Measurements from ENCODE around the gene EIF4A3.
A peak's percentile ranks its signal among the peaks of the same experiment; 100 is the strongest.

EIF4A3 gene

DNA sequence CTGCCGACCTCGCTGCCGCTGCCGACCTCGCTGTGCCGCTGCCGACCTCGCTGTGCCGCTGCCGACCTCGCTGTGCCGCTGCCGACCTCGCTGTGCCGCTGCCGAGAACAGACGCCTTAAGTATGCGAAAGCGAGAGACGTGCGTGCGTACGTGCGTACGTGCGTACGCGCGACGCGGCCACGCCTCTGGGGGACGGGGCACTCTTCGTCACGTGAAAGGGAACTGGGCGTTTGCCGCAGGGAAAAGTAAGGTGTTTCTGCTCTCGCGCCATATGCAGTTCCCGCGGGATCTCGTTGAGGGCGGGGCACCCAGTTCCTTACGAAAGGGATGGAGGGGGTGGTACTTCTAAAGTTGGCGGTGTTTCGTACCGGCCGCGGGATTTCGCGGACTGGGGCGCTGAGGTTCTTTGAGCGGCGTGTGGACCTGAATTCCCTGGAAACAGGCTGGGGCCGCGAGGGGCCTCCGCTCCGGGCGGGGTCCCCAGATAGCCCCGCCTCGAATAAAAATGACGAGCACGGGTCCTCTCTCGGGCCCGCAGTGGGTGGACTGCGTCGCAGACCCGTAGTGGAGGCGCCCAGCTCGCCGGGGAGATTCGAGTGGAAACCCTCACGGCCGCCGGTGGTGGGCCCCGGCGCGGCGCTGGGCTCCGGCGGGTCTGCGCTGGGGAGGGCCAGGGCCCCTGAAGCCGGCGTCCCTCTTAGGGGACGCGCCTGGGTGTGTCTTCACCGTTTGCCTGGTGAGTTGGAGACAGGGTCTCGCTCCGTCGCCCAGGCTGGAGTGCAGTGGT, at the start of gene EIF4A3:
EIF4A3 (minus strand) TSS at position 94 of the 788 bp plus-strand sequence. CDS start 167 bp downstream, outside the sequence.
- peak; percentile 99 for DNase-seq

DNA sequence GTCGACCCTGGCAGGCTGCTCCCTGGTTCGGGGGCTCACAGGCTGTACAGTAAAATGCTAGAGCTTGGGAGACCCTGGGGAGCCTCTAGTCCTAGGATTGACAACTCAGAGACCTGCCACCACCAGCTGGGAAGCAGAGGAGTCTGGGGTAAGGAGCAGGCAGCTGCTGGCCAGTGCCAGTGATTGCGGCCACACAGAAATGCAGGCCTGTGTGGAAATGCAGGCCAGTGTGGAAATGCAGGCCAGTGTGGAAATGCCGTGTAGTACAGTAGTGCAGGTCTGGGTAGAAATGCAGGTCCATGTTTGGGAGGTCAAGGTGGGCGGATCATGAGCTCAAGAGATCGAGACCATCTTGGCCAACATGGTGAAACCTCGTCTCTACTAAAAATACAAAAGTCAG, 49.7 kb upstream of the EIF4A3 start:
- no peak for DNase-seq

DNA sequence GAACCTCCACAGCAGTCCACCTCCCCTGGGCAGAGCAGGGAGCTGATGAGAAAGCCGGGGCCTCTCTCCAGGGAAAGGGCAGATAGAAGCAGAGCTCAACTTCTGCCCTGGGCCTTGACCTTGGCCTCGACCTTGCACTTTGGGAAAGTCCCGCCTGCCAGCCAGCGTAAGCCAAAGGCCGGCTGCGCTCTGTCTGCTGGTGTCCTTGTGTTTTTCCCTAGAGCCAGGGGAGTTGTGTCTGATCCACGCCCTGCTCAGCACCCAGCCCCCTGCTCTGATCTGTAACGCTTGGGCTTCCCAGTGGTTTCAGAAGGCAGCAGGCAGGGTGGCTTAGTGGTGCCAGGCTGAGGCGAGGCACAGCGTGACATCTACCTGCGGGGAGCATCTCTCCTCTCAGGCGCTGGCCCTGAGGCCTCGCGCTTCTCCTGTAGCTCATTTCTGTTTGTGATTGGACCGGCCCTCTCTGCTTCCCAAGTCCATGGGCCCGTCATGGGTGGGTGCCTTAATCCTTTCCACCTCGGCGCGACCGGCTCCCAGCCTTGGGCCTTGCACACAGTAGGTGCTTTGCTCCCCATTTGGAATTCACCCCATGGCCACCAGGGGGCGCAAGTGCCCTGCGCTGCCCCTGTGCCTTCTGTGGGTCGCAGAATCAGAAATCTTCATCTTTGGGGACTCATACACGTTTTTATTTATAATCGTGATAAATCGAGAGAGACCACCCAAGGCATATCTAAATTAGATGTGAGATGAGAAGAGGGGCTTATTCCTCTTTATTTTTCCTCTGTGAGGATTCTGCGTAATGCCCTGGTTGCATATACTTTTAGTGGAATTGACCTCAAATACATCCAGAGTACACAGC, 49.0 kb upstream of the EIF4A3 start:
- DNase-seq: peak; percentile 17

DNA sequence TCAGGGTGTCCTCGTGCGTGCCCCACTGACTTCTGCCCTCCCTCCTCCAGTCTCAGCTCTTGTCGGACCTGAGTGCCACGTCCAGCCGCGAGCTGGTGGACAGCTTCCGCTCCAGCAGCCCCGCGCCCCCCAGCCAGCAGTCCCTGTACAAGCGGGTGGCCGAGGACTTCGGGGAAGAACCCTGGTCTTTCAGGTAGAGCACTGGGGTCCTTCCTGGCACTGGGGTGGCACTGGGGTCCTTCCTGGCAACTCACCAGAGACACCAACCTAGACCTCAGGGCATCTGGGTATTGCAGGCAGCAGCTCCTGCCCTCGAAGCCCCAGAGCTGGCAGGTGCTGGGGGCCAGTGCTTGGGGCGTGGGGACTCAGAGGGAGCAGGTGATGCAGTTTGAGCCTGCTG, 48.2 kb upstream of the EIF4A3 start:
- no peak for DNase-seq

DNA sequence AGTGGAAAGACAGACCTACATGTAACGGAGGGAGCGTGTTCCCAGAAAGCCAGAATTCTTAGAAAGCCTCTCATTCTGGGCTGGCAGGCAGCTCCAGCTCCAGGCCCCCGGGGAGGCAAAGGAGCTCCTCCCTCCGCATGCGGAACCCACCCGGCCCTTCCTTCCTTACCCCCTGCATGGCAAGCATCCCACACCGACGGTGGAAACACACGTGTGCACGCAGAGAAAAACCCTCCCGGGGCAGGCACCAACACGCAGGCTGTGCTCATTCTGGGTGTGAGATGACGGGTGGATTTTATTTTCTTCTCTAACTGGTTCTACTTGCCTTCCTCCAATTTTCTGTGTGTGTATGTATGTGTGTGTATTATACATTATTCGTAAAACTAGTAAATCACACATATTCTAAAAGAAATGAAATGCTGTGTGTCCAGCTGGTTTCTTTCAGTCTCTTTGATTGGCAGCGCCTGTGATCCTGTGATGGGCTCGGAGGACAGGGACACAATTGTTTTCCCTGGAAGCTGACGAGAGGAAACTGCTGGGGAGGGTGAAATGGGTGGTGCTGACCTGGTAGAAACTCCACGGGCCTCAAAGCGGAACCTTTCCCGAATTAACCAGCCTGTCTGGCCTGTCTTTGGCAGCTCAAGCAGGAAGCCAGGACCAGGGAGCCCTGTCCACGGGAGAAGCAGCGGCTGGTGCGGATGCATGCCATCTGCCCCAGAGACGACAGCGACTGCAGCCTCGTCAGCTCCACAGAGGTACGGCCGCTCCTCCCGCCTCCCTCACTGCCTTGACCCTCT, 45.1 kb upstream of the EIF4A3 start:
- no peak for DNase-seq

DNA sequence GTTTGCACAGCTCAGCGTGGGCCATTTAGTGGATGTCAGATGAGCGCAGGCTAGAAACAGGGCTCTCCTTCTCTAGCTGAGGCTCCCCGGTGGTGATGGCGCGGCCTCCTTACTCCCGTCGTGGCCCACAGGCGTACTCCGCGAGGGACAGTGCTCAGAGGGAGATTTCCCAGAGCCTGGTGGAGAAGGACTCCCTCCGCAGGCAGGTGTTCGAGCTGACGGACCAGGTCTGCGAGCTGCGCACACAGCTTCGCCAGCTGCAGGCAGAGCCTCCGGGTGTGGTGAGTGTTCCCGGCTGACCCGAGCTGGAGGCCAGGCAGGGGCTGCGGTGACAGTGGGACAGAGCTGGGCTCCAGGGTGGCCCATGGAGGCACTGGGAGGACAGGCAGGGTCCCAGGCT, 44.3 kb upstream of the EIF4A3 start:
- no peak for DNase-seq

DNA sequence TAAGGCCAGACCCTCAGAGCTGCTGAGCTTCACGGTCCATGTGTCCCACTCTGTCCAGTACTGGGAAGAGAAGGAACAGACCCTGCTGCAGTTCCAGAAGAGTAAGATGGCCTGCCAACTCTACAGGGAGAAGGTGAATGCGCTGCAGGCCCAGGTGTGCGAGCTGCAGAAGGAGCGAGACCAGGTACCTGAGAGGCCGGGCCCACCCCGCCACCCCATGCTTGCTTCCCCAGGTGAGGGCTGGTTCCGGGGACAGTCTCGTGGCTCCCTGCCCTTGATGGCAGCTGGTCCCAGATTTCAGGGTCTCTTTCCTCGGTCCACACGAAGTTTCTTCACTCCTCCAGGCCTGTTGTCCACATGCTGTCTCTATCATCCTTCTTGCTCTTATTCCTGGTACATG, 43.8 kb upstream of the EIF4A3 start:
- no peak for DNase-seq

DNA sequence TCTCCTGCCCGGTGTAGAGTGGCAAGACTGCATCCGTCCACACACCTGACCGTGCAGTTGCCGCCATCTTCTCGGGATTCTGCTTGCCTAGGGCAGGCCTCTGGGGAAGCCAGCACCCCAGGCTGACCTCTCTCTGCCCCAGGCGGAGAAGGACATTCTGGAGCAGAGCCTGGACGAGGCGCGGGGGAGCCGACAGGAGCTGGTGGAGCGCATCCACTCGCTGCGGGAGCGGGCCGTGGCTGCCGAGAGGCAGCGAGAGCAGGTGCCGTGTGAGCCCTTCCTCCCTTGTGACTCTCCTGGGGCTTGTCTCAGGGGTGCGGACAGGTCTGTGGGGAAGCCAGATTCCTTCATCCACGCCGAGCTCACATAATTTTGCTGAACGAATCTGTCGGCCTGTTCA, 42.7 kb upstream of the EIF4A3 start:
- DNase-seq: no peak

DNA sequence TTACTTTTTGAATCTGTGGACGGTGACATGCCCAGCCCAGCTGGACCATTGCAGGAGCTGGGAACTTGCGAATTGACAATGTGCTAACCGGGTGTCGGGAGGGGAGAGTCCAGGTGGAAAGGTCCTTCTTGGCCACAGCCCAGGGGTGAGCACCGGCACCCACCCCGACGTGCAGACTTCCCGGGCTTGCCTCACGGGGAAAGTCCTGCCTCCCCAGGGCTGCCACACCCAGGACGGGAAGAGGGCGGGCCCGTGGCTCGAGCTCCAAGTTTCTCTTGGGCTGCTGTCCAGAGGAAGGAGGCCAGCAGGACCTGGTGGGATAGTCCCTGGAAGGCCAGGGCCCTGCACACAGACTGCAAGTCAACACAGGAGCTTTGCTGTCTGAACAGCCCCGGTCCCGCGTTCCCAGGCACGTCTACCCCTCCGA, 40.6 kb upstream of the EIF4A3 start:
- DNase-seq: no peak

DNA sequence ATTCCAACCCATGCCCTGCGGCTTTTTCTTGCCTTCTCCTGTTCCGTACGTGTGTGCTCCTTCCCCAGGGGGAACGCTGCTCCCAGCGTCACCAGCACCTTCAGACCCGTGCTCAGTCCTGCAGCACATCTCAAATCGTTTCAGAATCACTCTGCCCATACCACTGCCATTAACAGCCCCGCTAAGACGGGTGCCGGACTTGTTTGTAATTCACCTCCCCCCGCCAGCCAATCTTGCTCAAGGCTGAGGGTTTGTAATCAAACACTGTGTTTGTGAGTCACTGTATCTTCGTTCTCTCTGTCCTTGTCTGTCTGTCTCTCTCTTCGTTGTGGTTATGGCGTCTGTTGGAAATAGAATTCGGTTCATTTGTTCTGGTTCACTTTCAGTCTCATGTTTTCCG, 40.2 kb upstream of the EIF4A3 start:
- no peak for DNase-seq

DNA sequence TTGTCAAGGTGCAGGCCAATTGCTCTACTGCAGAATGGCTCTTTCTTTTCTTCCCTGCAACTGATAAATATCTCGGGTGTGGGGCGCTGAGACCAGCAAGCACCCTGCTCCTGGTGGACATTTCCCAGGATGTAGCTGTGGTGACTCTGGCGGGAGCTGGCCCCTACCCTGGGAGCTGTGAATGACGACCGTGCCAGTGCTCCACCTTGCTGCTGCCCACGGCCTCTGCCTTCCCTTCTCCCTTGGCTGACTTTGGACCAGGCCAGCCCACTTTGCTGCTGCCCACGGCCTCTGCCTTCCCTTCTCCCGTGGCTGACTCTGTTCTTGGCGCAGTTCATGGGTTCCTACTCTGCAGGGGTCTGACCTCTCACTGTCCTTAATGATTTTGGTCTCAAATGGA, 39.0 kb upstream of the EIF4A3 start:
- no peak for DNase-seq

DNA sequence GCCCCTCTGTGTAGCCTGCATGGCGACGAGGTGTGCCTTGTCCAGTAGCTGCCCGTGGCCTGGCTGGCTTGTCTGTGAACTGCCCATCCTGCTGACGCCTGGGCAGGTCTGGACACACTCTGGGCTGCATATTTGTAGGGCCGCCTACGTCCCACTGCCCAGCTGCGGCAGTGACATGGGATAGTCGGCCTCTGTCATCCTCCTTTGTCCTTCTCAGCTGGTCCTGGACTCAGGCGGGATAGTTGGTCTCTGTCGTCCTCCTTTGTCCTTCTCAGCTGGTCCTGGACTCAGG, 37.4 kb upstream of the EIF4A3 start:
- no peak for DNase-seq

DNA sequence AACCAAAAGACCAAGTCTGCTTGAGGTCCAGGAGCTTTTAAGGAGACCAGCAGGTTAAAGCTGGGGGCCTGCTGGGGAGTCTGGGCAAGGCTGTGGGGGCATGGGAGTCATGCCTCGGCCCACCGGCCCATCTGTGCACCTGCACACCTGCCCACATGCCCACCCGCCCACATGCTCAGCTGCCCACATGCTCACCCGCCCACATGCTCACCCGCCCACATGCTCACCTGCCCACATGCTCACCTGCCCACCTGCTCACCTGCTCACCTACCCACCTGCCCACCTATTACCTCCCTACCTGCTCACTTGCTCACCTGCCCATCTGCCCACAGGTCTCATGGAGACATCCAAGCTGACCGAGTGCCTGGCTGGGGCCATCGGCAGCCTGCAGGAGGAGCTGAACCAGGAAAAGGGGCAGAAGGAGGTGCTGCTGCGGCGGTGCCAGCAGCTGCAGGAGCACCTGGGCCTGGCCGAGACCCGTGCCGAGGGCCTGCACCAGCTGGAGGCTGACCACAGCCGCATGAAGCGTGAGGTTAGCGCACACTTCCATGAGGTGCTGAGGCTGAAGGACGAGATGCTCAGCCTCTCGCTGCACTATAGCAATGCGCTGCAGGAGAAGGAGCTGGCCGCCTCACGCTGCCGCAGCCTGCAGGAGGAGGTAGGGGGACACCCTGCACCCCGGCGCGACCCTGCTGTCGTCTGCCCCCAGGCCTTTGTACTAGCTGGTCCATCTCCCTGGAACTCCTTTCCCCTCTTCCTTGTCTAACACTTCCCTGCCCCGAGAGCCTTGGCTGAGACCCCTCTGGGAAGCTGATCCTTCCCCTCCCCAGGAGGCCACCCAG, 36.9 kb upstream of the EIF4A3 start:
- DNase-seq: no peak

DNA sequence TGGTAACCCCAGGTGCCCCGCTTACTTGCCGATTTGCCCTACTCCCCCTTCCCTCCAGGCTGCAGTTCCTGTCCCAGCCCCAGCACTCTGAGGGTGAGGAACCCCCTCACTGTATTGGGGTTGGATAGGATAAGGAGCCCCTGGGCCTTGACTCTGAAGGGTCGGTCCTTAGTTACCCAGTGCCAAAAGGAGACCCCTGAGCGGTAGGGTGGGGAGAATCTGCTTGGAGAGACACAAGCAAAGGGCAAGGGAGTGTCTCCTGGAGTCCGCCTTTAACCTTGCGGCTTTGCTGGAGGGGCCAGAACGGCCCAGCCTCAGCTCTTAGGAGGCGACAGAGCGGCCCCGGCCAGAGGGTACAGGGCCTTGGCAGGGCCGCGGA, 35.9 kb upstream of the EIF4A3 start:
- DNase-seq: no peak

DNA sequence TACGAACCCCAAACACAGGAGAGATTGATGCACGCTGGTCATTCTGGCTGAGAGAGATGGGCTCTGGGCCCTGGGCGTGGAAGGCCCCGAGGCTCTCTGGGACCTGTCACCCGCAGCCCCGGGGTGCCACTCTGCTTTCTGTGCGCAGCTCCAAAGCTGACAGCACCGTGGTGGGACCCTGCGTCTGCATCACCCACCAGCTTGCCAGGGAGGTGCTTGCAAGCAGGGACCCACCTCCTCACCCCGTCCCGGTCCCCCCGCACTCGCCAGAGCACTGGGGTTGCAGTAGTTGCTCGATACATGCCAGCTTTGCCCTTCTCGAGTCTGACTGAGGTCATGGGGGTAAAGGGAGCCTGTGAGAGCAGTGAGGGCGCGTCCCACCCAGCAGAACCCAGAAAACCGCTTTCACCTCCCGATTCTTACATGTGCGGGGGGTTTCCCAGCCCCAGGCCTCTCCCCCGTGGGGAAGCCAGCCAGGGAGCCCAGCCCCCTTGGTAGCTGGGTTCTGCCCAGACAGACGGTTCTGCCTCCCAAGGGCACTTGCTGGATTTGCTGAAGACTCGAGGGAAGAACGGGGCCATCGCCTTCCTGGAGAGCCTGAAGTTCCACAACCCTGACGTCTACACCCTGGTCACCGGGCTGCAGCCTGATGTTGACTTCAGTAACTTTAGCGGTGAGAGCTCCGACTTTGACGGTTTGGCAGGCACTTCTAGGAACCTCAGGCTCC, 35.4 kb upstream of the EIF4A3 start:
- DNase-seq: no peak

DNA sequence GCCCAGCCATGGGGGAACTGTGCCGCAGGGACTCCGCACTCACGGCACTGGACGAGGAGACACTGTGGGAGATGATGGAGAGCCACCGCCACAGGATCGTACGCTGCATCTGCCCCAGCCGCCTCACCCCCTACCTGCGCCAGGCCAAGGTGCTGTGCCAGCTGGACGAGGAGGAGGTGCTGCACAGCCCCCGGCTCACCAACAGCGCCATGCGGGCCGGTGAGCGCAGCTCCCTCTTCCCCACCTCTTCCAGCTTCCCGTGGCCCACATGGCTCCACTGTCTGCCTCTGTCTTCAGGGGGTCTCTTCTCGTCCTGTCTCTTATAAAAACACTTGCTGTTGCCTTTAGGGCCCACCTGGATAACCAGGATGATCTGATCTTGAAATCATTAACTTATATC, 34.5 kb upstream of the EIF4A3 start:
- DNase-seq: no peak

DNA sequence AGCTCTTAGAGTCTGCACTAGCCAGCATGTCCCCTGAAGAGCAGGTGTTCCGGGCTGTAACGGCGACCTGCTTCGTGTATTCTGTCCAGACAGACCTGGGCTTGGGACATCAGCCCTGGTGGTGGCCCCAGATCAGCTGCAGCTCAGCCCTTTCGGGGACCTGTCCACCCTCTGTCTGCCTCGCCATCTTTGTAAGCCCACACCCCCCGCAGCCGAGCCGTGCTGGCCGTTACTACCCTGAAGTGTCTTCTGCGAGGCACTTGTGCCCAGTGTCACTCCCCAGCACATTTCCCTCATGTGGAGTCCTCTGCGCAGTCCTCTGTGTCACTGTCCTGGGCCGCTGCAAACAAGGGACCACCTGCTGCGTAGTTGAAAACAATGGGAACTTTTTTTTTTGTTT, 33.3 kb upstream of the EIF4A3 start:
- DNase-seq: no peak

DNA sequence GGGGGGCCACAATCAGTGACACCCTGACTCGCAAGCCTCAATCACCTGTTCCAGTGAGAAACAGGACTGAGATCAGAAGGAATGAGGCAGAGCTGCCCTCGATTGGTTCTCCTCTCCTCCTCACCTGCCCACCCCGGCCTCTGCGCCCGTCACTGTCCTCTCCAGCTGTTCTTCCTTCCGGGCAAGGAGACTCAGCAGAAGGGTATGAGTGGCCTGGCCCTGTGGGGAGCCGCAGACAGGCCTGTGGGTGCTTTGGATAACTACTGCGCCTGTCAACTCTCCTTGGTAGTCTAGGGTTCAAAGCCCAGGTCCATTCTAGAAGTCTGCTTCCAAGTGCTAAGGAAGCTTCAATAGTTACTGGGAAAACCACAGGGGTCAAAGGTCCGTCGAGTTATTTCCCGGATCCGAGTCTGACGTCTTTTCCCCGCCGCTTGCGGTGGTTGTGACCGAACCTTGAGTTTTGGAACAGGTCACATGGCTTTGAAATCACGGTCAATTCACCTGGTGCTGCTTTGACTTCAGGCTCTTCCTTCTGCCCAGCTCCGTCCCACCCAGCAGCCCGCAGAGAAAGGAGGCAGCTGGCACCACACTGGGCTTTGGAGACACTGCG, 31.2 kb upstream of the EIF4A3 start:
- no peak for DNase-seq

DNA sequence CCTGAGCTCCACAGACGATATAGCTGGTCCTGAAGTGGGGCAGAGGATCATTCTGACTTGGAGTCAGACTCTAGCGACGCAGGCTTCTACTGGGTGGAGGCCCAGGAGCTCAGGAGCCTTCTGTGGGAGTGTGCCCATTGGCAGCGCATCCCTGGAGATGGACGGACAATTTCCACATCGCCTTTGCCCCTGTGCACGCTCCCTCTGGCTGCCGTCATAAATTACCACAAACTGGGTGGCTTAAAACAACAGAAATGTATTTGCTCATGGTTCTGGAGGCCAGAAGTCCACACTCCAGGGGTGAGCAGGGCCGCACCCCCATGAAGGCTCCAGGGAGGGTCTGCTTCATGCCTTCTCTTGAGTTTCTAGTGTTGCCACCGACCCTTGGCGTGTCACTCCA, 29.8 kb upstream of the EIF4A3 start:
- no peak for DNase-seq

DNA sequence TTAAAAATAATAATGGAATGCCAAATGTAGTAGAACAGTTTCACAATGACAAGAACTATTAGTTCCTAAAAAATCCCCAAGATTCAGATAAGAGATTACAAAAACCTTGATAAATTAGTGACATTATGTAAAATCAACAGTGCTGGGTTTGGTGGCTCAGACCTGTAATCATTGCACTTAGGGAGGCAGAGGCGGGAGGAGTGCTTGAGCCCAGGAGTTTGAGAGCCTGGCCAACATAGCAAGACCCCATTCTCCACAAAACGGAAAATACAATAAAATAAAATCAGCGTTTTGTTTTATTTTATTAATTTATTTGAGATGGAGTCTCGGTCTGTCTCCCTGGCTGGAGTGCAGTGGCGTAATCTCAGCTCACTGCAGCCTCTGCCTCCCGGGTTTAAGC, 27.0 kb upstream of the EIF4A3 start:
- DNase-seq: no peak

DNA sequence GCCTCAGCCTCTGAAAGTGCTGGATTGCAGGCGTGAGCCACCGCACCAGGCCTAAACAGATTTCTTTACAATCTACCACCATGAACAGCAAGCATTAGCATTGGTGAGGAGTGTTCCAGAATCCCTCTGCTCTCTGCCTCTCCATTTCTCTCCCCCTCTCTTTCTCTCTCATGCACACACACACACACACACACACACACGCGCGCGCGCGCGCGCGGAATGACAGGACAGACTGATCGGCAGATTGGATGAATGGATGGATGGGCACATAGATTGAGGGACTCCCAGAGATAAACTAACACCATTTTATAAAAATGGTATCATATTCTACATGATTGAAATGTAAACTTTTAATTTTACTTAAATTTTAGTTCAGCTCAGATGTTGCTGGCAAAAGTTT, 26.2 kb upstream of the EIF4A3 start:
- no peak for DNase-seq

DNA sequence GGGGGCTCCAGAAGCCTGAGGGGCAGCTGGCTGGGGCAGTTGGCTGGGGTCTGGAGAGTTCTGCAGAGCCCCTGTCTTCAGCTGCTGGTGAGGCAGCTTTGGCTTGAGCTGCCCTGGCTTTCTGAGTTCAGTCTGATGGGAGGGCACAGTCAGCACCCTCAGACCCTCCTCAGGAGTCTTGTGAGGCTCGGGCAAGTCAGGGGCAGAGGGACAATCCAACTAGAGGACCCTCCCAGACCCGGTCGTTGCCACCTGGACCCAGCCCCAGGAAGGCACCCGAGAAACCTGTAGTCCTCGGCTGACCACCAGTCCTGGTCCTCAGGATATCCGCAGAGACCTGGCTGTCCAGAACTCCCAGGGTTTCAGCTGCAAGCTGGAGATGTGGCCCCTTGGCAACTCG, 24.8 kb upstream of the EIF4A3 start:
- DNase-seq: no peak
